AG04450 (cell line): ENCODE results near the gene TANGO2. TPM values are rescaled to one million over a fixed set of nuclear protein-coding genes. Genes with fewer than 3 reads are reported as not detected.

ENCODE experiments used
- CTCF ChIA-PET: fragments of 300-600, 350-600 bp; formaldehyde crosslinking; extraction: SDS; loops from one replicate; lab custom pipeline; 2022; ENCODE audit warnings: antibody characterized with exemption, inconsistent platforms; lab: Charles Lee
- POLR2A ChIA-PET: fragments of 350-600 bp; formaldehyde crosslinking; extraction: SDS; loops from one replicate; lab custom pipeline; 2021; ENCODE audit warnings: antibody characterized with exemption, inconsistent platforms; lab: Yijun Ruan, JAX
- DNase-seq: peaks from one replicate; pipeline ENCODE4 v3.0.0-alpha.2; 2011; ENCODE audit warnings: low read depth, low spot score
- H3K27ac ChIP-seq: one replicate; pipeline ENCODE4 v1.5.1; 2012; ENCODE audit warnings: low read depth, low read length, control low read depth
- H3K27me3 ChIP-seq: one replicate; pipeline ENCODE4 v1.6.0; 2012; ENCODE audit warnings: low read length; ENCODE audit not compliant: control insufficient read depth, insufficient read depth
- H3K4me3 ChIP-seq: 2 replicates; pipeline ENCODE4 v1.5.1; 2011; ENCODE audit warnings: mild to moderate bottlenecking, low read depth, low read length, control low read depth
- H3K9me3 ChIP-seq: 2 replicates; pipeline ENCODE4 v1.5.1; 2012; ENCODE audit warnings: low read length; ENCODE audit not compliant: control insufficient read depth, insufficient read depth
- polyA plus RNA-seq: library from polyadenylated mRNA; depleted of rRNA; stranded (reverse); fragments of >200 nt; gene quantifications from 2 replicates; pipeline ENCODE4 v1.2.3, GENCODE V29; 2011
- TF ChIP-seq, protein P1 (sequence below): IDR thresholded peaks from 2 replicates; pipeline ENCODE4 v1.5.1; 2011; ENCODE audit warnings: low read depth, low read length, control low read depth, inconsistent platforms

Gene TANGO2
- polyA plus RNA-seq, 1 experiment, result 21.3 TPM

DNA sequence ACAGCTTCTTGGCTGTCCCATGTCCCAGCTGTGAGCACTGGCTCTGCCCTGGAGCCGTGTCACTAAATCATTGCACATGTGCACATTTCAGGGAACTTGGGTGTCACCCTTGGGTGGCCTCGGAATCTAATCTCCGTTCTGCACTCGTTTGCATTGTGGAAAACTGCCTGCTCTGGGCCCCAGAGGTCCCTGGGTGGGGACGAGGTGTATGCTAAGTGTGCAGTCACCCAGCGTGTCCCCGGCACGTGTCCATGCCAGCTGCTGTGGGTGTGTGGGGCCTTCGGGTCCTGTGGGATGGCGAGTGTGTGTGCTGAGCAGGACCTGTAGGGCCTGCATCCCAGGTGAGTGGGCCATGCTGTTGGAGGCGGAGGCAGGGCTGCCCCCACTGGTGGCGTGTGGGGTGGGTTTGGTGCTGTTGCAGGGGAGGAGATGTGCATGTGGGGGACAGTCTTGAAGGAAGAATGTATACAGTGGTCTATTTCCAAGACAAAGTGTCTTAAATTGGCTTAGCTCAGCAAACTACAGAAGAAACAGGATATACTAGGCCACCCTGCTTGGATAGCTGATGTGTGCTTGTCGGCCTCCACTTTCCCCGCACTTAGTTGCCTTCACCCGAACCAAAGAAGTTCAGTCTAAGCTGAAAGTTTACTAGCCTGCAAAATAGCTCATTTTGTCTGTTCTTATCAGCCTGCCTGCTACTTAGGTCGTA, 14.6 kb downstream of the TANGO2 start:
- Histone ChIP-seq H3K9me3 (peaks cover 9% of the 10 kb centered on the region; the same call in 1 of the 2 replicates), H3K4me3 (no peak overlapping the region), H3K27me3 (no peaks in the 10 kb centered on the region), H3K27ac (no peak overlapping the region)
- ChIA-PET POLR2A (no interaction called here), CTCF (interaction anchor here (0.6 kb wide), 1 partner anchor 89 kb away, joined by 3 read pairs; no protein-coding TSS in a partner anchor)
- DNase-seq, result no peak
- TF ChIP-seq, protein P1, sequence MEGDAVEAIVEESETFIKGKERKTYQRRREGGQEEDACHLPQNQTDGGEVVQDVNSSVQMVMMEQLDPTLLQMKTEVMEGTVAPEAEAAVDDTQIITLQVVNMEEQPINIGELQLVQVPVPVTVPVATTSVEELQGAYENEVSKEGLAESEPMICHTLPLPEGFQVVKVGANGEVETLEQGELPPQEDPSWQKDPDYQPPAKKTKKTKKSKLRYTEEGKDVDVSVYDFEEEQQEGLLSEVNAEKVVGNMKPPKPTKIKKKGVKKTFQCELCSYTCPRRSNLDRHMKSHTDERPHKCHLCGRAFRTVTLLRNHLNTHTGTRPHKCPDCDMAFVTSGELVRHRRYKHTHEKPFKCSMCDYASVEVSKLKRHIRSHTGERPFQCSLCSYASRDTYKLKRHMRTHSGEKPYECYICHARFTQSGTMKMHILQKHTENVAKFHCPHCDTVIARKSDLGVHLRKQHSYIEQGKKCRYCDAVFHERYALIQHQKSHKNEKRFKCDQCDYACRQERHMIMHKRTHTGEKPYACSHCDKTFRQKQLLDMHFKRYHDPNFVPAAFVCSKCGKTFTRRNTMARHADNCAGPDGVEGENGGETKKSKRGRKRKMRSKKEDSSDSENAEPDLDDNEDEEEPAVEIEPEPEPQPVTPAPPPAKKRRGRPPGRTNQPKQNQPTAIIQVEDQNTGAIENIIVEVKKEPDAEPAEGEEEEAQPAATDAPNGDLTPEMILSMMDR, result no peak

DNA sequence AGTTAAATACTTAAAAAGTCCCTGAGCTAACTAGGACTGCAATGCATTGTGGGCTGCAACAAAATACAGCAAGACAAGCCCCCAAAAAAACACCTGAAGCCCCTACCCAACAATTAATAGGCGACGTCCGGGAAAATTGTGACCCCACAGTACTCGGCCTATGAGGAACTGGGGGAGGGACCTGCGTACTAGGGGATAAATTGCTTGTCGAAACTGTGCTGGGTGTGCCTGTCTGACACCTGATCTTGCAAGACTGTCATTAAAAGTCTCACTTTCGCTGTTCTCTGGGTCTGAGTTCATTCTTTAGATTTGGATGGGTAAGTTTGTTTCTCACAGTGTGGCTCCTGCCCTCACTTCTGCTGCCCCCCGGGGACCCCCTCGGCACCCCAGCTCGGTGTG, 15.2 kb downstream of the TANGO2 start:
- H3K4me3 ChIP-seq, result no peak overlapping the region
- TF ChIP-seq, protein P1, result no peak
- DNase-seq, result no peak
- CTCF ChIA-PET, result interaction anchor here (0.6 kb wide), 1 partner anchor 89 kb away, joined by 3 read pairs; no protein-coding TSS in a partner anchor
- H3K27ac ChIP-seq, result no peak overlapping the region
- H3K9me3 ChIP-seq, result peaks cover 9% of the 10 kb centered on the region; the same call in 1 of the 2 replicates
- POLR2A ChIA-PET, result no interaction called here
- no peaks in the 10 kb centered on the region for H3K27me3 ChIP-seq

DNA sequence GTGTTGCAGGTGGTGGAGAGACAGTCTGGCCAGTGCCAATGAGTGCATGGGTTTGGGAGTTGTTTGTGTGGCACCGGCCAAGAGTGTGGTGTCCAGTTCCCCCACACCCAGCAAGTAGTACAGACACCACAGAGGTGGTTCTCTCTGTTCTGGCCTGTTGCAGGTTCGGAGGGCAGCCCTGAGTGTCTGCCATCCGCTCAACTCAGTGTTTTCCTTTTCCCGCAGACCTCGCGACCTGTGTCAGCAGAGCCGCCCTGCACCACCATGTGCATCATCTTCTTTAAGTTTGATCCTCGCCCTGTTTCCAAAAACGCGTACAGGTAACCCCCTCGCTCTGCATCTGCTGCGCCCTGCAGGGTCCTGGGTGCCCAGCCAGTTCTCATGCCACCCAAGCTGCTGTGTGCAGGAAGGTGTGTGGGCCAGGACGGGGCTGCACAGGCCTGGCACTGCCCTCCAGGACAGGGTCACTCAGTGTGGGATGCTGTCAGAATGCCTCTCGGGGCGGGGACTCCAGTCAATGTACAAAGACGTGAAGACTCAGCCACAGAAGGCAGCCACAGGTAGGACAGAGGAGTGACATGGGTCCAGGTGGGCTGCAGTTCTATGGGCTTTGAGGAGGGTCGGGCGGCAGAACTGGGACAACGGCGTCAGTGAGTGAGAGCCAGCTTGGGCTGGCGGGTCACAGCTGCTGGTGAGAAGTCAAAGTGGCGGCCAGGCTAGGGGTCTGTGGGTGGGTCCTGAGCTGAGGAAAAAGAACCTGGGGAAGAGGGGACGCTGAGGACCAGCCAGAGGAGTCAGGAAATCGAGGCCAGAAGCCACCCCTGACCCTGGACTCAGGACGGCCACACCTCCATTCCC, 15.9 kb downstream of the TANGO2 start:
- no peak overlapping the region for H3K4me3 ChIP-seq
- no peak overlapping the region for H3K27ac ChIP-seq
- peaks cover 9% of the 10 kb centered on the region; the same call in 1 of the 2 replicates for H3K9me3 ChIP-seq
- ChIA-PET CTCF (no interaction called here), POLR2A (no interaction called here)
- TF ChIP-seq, protein P1, result no peak
- DNase-seq, result no peak
- no peaks in the 10 kb centered on the region for H3K27me3 ChIP-seq

DNA sequence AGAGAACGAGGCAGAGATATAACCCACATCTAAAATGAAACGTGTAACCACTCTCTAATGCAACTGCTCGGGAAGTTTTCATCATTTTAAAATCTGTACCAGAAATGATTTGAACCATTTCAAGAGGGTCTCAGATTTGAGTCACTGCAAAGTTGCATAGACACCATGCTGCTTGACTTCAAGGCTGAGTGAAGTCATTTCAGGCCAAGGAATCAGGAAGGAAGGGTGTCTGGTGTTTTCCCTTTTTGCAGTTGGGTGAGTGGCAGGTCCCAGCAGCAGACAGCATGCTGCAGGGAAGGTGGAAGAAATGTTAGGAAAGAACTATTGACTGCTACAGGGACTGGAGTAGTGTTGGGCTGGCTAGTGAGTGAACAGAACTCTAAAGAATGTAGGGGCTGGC, 16.5 kb downstream of the TANGO2 start:
- no peak for DNase-seq
- H3K9me3 ChIP-seq, result peaks cover 9% of the 10 kb centered on the region; the same call in 1 of the 2 replicates
- CTCF ChIA-PET, result no interaction called here
- H3K4me3 ChIP-seq, result no peak overlapping the region
- TF ChIP-seq, protein P1, result no peak
- POLR2A ChIA-PET, result no interaction called here
- H3K27me3 ChIP-seq, result no peaks in the 10 kb centered on the region
- H3K27ac ChIP-seq, result no peak overlapping the region
